22Rv1 (cell line): Measurements from ENCODE around the gene NRM.

Experiments
- ZFX ChIP-seq: fragments of 450-650 bp; IDR thresholded peaks from 2 replicates; pipeline ENCODE4 v1.6.1; 2017; ENCODE audit warnings: antibody characterized with exemption, borderline replicate concordance
- TF ChIP-seq, protein P1 (sequence below): fragments of 450-650 bp; IDR thresholded peaks from 2 replicates; pipeline ENCODE4 v1.5.1; 2017; ENCODE audit warnings: mild to moderate bottlenecking

GRCh38 chr6:30655743-30656094 lies 35.1 kb downstream of the NRM start:
- TF ChIP-seq, protein P1, sequence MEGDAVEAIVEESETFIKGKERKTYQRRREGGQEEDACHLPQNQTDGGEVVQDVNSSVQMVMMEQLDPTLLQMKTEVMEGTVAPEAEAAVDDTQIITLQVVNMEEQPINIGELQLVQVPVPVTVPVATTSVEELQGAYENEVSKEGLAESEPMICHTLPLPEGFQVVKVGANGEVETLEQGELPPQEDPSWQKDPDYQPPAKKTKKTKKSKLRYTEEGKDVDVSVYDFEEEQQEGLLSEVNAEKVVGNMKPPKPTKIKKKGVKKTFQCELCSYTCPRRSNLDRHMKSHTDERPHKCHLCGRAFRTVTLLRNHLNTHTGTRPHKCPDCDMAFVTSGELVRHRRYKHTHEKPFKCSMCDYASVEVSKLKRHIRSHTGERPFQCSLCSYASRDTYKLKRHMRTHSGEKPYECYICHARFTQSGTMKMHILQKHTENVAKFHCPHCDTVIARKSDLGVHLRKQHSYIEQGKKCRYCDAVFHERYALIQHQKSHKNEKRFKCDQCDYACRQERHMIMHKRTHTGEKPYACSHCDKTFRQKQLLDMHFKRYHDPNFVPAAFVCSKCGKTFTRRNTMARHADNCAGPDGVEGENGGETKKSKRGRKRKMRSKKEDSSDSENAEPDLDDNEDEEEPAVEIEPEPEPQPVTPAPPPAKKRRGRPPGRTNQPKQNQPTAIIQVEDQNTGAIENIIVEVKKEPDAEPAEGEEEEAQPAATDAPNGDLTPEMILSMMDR, result no peak
- TF ChIP-seq ZFX, result no peak
